ENCODE results near the gene ARHGAP33. TPM values are rescaled to one million over a fixed set of nuclear protein-coding genes. Genes with fewer than 3 reads are reported as not detected.
A peak's percentile ranks its signal among the peaks of the same experiment; 100 is the strongest.

ARHGAP33 gene
- total RNA-seq, 1 donor, result 2.2 TPM

GRCh38 chr19:35746087-35746462 is 29.3 kb upstream of the ARHGAP33 start:
- peak overlapping the region; percentile 97 for H3K27ac ChIP-seq (ENCODE audit: low read depth, low read length)
- DNase-seq (ENCODE audit: insufficient read length, low spot score, missing footprints), result no peak
- peak overlapping the region; percentile 87 for H3K4me2 ChIP-seq (ENCODE audit: insufficient read depth, low read length)
- H3K4me3 ChIP-seq (ENCODE audit: insufficient read depth, low read length), result peak overlapping the region; percentile 87
- H3K79me2 ChIP-seq (ENCODE audit: insufficient read depth, low read length), result peaks cover 43% of the 10 kb centered on the region
- H2AFZ ChIP-seq (ENCODE audit: low read length), result no peak overlapping the region
- H4K20me1 ChIP-seq (ENCODE audit: insufficient read depth, low read length), result peaks cover 11% of the 10 kb centered on the region
- H3K36me3 ChIP-seq (ENCODE audit: insufficient read depth, low read length), result peaks cover 13% of the 10 kb centered on the region
- no peaks in the 10 kb centered on the region for H3K9me3 ChIP-seq (ENCODE audit: low read depth, low read length)
- no peaks in the 10 kb centered on the region for H3K27me3 ChIP-seq (ENCODE audit: insufficient read depth, low read length)
- TF ChIP-seq CTCF (IDR thresholded peaks at IDR 0.05; ENCODE audit: extremely low read depth, low read depth, low read length), result no peak
- H3K4me1 ChIP-seq (ENCODE audit: insufficient read depth, low read length), result peaks cover 29% of the 10 kb centered on the region

- no peak for DNase-seq (ENCODE audit: insufficient read length, low spot score, missing footprints)
- peak overlapping the region; percentile 87 for H3K4me2 ChIP-seq (ENCODE audit: insufficient read depth, low read length)
- H3K4me1 ChIP-seq (ENCODE audit: insufficient read depth, low read length), result peaks cover 29% of the 10 kb centered on the region
- peaks cover 11% of the 10 kb centered on the region for H4K20me1 ChIP-seq (ENCODE audit: insufficient read depth, low read length)
- H3K27me3 ChIP-seq (ENCODE audit: insufficient read depth, low read length), result no peaks in the 10 kb centered on the region
- no peak overlapping the region for H2AFZ ChIP-seq (ENCODE audit: low read length)
- peaks cover 43% of the 10 kb centered on the region for H3K79me2 ChIP-seq (ENCODE audit: insufficient read depth, low read length)
- no peak for TF ChIP-seq CTCF (IDR thresholded peaks at IDR 0.05; ENCODE audit: extremely low read depth, low read depth, low read length)
- H3K9me3 ChIP-seq (ENCODE audit: low read depth, low read length), result no peaks in the 10 kb centered on the region
- H3K27ac ChIP-seq (ENCODE audit: low read depth, low read length), result peak overlapping the region; percentile 97
- peak overlapping the region; percentile 87 for H3K4me3 ChIP-seq (ENCODE audit: insufficient read depth, low read length)
- H3K36me3 ChIP-seq (ENCODE audit: insufficient read depth, low read length), result peaks cover 13% of the 10 kb centered on the region
Observed at GRCh38 chr19:35746531-35746930, 28.8 kb upstream of the ARHGAP33 start.

GRCh38 chr19:35748106-35749020 is 27.0 kb upstream of the ARHGAP33 start, which contains the start of gene LIN37:
Gene LIN37, plus strand, starts transcription at chr19:35748576. Its CDS starts 149 bp downstream, at chr19:35748725.
- H3K36me3 ChIP-seq (ENCODE audit: insufficient read depth, low read length), result peaks cover 28% of the 10 kb centered on the region
- H2AFZ ChIP-seq (ENCODE audit: low read length), result peak within 1 kb of the TSS; percentile 88

More at GRCh38 chr19:35748106-35749020, 27.0 kb upstream of the ARHGAP33 start, which contains the start of gene LIN37:
- TF ChIP-seq CTCF (IDR thresholded peaks at IDR 0.05; ENCODE audit: extremely low read depth, low read depth, low read length), result no peak
- Histone ChIP-seq H3K9me3 (ENCODE audit: low read depth, low read length) (no peaks in the 10 kb centered on the region), H3K4me1 (ENCODE audit: insufficient read depth, low read length) (peaks cover 29% of the 10 kb centered on the region), H4K20me1 (ENCODE audit: insufficient read depth, low read length) (peaks cover 11% of the 10 kb centered on the region), H3K4me3 (ENCODE audit: insufficient read depth, low read length) (peak within 1 kb of the TSS; percentile 95), H3K27ac (ENCODE audit: low read depth, low read length) (peak within 1 kb of the TSS; percentile 82), H3K27me3 (ENCODE audit: insufficient read depth, low read length) (no peaks in the 10 kb centered on the region), H3K4me2 (ENCODE audit: insufficient read depth, low read length) (peak within 1 kb of the TSS; percentile 89), H3K79me2 (ENCODE audit: insufficient read depth, low read length) (peaks cover 43% of the 10 kb centered on the region)
- peak; percentile 99 for DNase-seq (ENCODE audit: insufficient read length, low spot score, missing footprints)
